Breast epithelium (tissue), 3 donors: ENCODE data around the gene INHBB.

Source experiments
- POLR2AphosphoS5 ChIP-seq, 3 donors: sonication (generic); formaldehyde crosslinking; IDR thresholded peaks; one replicate each; pipeline ENCODE4 v1.6.1; 2017; ENCODE audit warnings: antibody characterized with exemption in 3 of 3
- TF ChIP-seq, protein P1 (sequence below), 3 donors: fragments of 450-650 bp; IDR thresholded peaks; one replicate each; pipeline ENCODE4 v1.5.1; 2016 to 2017; ENCODE audit warnings: antibody characterized with exemption in 3 of 3, mild to moderate bottlenecking in 3 of 3, moderate library complexity in 3 of 3

DNA sequence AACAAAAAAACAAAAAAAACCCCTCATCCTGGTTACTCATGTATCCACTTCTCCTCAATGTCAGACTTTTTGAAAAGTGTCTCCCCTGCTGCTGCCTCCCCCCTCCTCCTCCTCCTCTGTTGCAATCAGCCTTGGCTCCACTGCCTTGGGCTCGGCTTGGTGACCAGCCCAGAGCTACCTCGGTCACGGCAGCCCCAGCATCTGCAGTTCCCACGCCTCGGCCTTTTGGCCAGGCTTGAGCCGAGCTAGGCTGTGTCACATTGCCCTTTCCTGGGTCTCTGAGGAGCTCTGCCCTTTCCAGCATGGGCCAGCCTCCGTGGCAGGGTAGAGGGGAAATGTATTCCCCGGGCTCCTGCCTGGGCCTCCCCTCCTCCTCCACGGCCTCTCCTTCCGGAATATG is 22.7 kb upstream of the INHBB start:
- TF ChIP-seq, protein P1, sequence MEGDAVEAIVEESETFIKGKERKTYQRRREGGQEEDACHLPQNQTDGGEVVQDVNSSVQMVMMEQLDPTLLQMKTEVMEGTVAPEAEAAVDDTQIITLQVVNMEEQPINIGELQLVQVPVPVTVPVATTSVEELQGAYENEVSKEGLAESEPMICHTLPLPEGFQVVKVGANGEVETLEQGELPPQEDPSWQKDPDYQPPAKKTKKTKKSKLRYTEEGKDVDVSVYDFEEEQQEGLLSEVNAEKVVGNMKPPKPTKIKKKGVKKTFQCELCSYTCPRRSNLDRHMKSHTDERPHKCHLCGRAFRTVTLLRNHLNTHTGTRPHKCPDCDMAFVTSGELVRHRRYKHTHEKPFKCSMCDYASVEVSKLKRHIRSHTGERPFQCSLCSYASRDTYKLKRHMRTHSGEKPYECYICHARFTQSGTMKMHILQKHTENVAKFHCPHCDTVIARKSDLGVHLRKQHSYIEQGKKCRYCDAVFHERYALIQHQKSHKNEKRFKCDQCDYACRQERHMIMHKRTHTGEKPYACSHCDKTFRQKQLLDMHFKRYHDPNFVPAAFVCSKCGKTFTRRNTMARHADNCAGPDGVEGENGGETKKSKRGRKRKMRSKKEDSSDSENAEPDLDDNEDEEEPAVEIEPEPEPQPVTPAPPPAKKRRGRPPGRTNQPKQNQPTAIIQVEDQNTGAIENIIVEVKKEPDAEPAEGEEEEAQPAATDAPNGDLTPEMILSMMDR (IDR thresholded peaks at IDR 0.05): no peak
- TF ChIP-seq POLR2AphosphoS5 (IDR thresholded peaks at IDR 0.05): peak in 1 of 3 donors; percentile 71
